H1 (cell line): ENCODE data around the gene FIGNL1.

Source experiments
- BRCA1 ChIP-seq: IDR thresholded peaks from 2 replicates; pipeline ENCODE4 v1.6.1; 2012; ENCODE audit warnings: low read depth, low read length, improper control_type of control experiment
- CHD2 ChIP-seq: IDR thresholded peaks from 2 replicates; pipeline ENCODE4 v1.6.1; 2012; ENCODE audit warnings: low read length, improper control_type of control experiment
- EP300 ChIP-seq, 2 experiments: IDR thresholded peaks; 1 replicate in 1 of 2; 2 replicates in 1 of 2; pipeline ENCODE4 v1.6.1; 2011 to 2012; ENCODE audit warnings: low read depth in 2 of 2, low read length in 2 of 2, mild to moderate bottlenecking in 2 of 2, borderline replicate concordance in 1 of 2, inconsistent platforms in 1 of 2, moderate library complexity in 1 of 2
- HDAC2 ChIP-seq, 2 experiments: fragments of 300-600 bp in 1 of 2; sonication (generic) in 1 of 2; IDR thresholded peaks; 2 replicates each; pipeline ENCODE4 v1.6.1; 2011 to 2012; ENCODE audit warnings: low read depth in 2 of 2, low read length in 2 of 2, mild to moderate bottlenecking in 2 of 2, moderate library complexity in 2 of 2, borderline replicate concordance in 1 of 2, inconsistent platforms in 1 of 2
- MAFK ChIP-seq: IDR thresholded peaks from 2 replicates; pipeline ENCODE4 v1.6.1; 2012; ENCODE audit warnings: low read depth, mild to moderate bottlenecking, improper control_type of control experiment, low read length
- SP1 ChIP-seq: IDR thresholded peaks from 2 replicates; pipeline ENCODE4 v1.6.1; 2011; ENCODE audit warnings: low read depth, low read length
- YY1 ChIP-seq: IDR thresholded peaks from 2 replicates; pipeline ENCODE4 v1.6.1; 2011; ENCODE audit warnings: low read depth, mild to moderate bottlenecking, low read length
- TF ChIP-seq, protein P1 (sequence below), 3 experiments: IDR thresholded peaks; 1 replicate in 2 of 3; 2 replicates in 1 of 3; pipeline versions ENCODE4 v1.5.1 to v1.6.1; 2011; ENCODE audit warnings: low read length in 3 of 3, mild to moderate bottlenecking in 3 of 3, inconsistent platforms in 2 of 3, low read depth in 1 of 3, moderate library complexity in 1 of 3; ENCODE audit not compliant: insufficient read depth in 1 of 3; ENCODE audit errors: control extremely low read depth in 1 of 3
- TF ChIP-seq, protein P2 (sequence below): IDR thresholded peaks from 2 replicates; pipeline ENCODE4 v1.6.1; 2012; ENCODE audit warnings: inconsistent platforms

DNA sequence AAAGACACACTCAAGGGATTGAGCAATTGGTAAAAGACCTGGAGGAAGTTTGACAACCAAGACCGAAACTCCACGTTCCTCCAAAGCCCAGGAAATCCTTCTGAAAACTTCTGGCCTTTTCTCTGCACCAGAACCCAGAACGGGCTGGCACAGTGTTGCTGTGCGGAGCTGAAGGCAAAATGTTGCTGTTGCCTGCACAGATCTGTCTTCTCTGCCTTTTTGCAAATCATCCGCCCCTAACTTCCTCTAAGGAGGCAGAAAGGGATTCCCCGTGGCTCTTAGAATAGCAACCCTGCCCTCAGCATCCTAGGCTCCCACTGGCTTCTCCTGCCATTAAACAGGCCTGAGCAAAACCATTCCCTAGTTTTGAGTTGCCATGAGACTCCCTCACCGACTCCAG lies 44.9 kb downstream of the FIGNL1 start:
- no peak for TF ChIP-seq CHD2
- TF ChIP-seq SP1: no peak
- TF ChIP-seq, protein P1, sequence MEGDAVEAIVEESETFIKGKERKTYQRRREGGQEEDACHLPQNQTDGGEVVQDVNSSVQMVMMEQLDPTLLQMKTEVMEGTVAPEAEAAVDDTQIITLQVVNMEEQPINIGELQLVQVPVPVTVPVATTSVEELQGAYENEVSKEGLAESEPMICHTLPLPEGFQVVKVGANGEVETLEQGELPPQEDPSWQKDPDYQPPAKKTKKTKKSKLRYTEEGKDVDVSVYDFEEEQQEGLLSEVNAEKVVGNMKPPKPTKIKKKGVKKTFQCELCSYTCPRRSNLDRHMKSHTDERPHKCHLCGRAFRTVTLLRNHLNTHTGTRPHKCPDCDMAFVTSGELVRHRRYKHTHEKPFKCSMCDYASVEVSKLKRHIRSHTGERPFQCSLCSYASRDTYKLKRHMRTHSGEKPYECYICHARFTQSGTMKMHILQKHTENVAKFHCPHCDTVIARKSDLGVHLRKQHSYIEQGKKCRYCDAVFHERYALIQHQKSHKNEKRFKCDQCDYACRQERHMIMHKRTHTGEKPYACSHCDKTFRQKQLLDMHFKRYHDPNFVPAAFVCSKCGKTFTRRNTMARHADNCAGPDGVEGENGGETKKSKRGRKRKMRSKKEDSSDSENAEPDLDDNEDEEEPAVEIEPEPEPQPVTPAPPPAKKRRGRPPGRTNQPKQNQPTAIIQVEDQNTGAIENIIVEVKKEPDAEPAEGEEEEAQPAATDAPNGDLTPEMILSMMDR (IDR thresholded peaks at IDR 0.05; ENCODE audit: control extremely low read depth in 1 of 3, insufficient read depth in 1 of 3, low read depth in 1 of 3, low read length in 3 of 3): no peak
- no peak for TF ChIP-seq EP300 (IDR thresholded peaks at IDR 0.05; ENCODE audit: borderline replicate concordance in 1 of 2, low read depth in 2 of 2, low read length in 2 of 2)
- no peak for TF ChIP-seq BRCA1
- TF ChIP-seq HDAC2 (IDR thresholded peaks at IDR 0.05; ENCODE audit: borderline replicate concordance in 1 of 2, low read depth in 2 of 2, low read length in 2 of 2): no peak
- no peak for TF ChIP-seq MAFK
- TF ChIP-seq, protein P2, sequence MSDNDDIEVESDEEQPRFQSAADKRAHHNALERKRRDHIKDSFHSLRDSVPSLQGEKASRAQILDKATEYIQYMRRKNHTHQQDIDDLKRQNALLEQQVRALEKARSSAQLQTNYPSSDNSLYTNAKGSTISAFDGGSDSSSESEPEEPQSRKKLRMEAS: no peak
- no peak for TF ChIP-seq YY1
